KMS-11 (cell line): ENCODE results near the gene TMPRSS4.

Experiments used
- H2AFZ ChIP-seq: fragments of 200-600 bp; sonication (generic); 2 replicates; pipeline ENCODE4 v1.6.1; 2016; ENCODE audit warnings: antibody characterized with exemption, mixed run types, low read depth
- H3K27ac ChIP-seq: fragments of 200-600 bp; sonication (generic); 2 replicates; pipeline ENCODE4 v1.6.1; 2016; ENCODE audit warnings: mild to moderate bottlenecking, mixed run types
- H3K27me3 ChIP-seq: fragments of 200-600 bp; sonication (generic); 2 replicates; pipeline ENCODE4 v1.6.1; 2017; ENCODE audit warnings: mild to moderate bottlenecking, low read depth, mixed run types, moderate library complexity; ENCODE audit not compliant: insufficient read depth
- H3K36me3 ChIP-seq: fragments of 200-600 bp; sonication (generic); 2 replicates; pipeline ENCODE4 v1.6.1; 2017; ENCODE audit warnings: mild to moderate bottlenecking, mixed run types; ENCODE audit not compliant: insufficient read depth
- H3K4me1 ChIP-seq: fragments of 200-600 bp; sonication (generic); 2 replicates; pipeline ENCODE4 v1.6.1; 2016; ENCODE audit warnings: mild to moderate bottlenecking, low read depth, mixed run types; ENCODE audit not compliant: poor library complexity, severe bottlenecking
- H3K4me2 ChIP-seq: fragments of 200-600 bp; sonication (generic); 2 replicates; pipeline ENCODE4 v1.7.0; 2016; ENCODE audit warnings: mild to moderate bottlenecking, mixed run types
- H3K4me3 ChIP-seq: fragments of 200-600 bp; sonication (generic); IDR thresholded peaks from 2 replicates; pipeline ENCODE4 v1.6.1; 2017; ENCODE audit warnings: low read depth, low read length, mixed read lengths; ENCODE audit not compliant: insufficient read depth
- H3K79me2 ChIP-seq: fragments of 200-600 bp; sonication (generic); 2 replicates; pipeline ENCODE4 v1.6.1; 2016; ENCODE audit warnings: low read depth, mixed run types; ENCODE audit not compliant: insufficient read depth
- H3K9ac ChIP-seq: fragments of 200-600 bp; sonication (generic); 2 replicates; pipeline ENCODE4 v1.6.1; 2016; ENCODE audit warnings: mild to moderate bottlenecking, mixed run types
- H4K20me1 ChIP-seq: fragments of 200-600 bp; sonication (generic); 2 replicates; pipeline ENCODE4 v1.6.1; 2016; ENCODE audit warnings: mild to moderate bottlenecking, mixed run types; ENCODE audit not compliant: insufficient read depth
- CTCF ChIP-seq: fragments of 200-600 bp; sonication (generic); conservative IDR thresholded peaks from 2 replicates; pipeline ENCODE4 v1.6.1; 2017; ENCODE audit warnings: low read depth, mild to moderate bottlenecking, antibody characterized with exemption, low read length, moderate library complexity, mixed read lengths

TMPRSS4 gene

GRCh38 chr11:118100691-118101232 is 23.9 kb downstream of the TMPRSS4 start:
- no peaks in the 10 kb centered on the region for H3K79me2 ChIP-seq
- no peaks in the 10 kb centered on the region for H4K20me1 ChIP-seq
- H3K4me3 ChIP-seq, result no peak overlapping the region
- H3K36me3 ChIP-seq, result no peaks in the 10 kb centered on the region
- H2AFZ ChIP-seq, result no peak overlapping the region
- H3K4me1 ChIP-seq, result no peaks in the 10 kb centered on the region
- H3K4me2 ChIP-seq, result no peak overlapping the region
- H3K27ac ChIP-seq, result no peak overlapping the region
- no peaks in the 10 kb centered on the region for H3K27me3 ChIP-seq
- no peak overlapping the region for H3K9ac ChIP-seq
- TF ChIP-seq CTCF, result no peak

- no peaks in the 10 kb centered on the region for H3K27me3 ChIP-seq
- no peak overlapping the region for H3K9ac ChIP-seq
- H4K20me1 ChIP-seq, result no peaks in the 10 kb centered on the region
- no peaks in the 10 kb centered on the region for H3K36me3 ChIP-seq
- no peak overlapping the region for H3K27ac ChIP-seq
- no peak overlapping the region for H3K4me2 ChIP-seq
- no peak overlapping the region for H3K4me3 ChIP-seq
- no peak for TF ChIP-seq CTCF
- H3K4me1 ChIP-seq, result no peaks in the 10 kb centered on the region
- H2AFZ ChIP-seq, result no peak overlapping the region
- no peaks in the 10 kb centered on the region for H3K79me2 ChIP-seq
Observed at GRCh38 chr11:118102721-118103261, 25.9 kb downstream of the TMPRSS4 start.

- H2AFZ ChIP-seq, result no peak overlapping the region
- no peaks in the 10 kb centered on the region for H3K79me2 ChIP-seq
- TF ChIP-seq CTCF, result no peak
Observed at GRCh38 chr11:118104491-118104890, 27.6 kb downstream of the TMPRSS4 start.

GRCh38 chr11:118105657-118106305 is 28.9 kb downstream of the TMPRSS4 start:
- Histone ChIP-seq H3K4me1 (no peaks in the 10 kb centered on the region), H3K27me3 (no peaks in the 10 kb centered on the region), H4K20me1 (no peaks in the 10 kb centered on the region), H3K9ac (no peak overlapping the region), H3K4me3 (no peak overlapping the region), H3K4me2 (no peak overlapping the region), H3K36me3 (no peaks in the 10 kb centered on the region), H2AFZ (no peak overlapping the region), H3K79me2 (no peaks in the 10 kb centered on the region), H3K27ac (no peak overlapping the region)
- TF ChIP-seq CTCF, result no peak

More at GRCh38 chr11:118104491-118104890, 27.6 kb downstream of the TMPRSS4 start:
- no peak overlapping the region for H3K4me3 ChIP-seq
- H3K27ac ChIP-seq, result no peak overlapping the region
- H3K4me2 ChIP-seq, result no peak overlapping the region
- no peaks in the 10 kb centered on the region for H3K36me3 ChIP-seq
- H3K27me3 ChIP-seq, result no peaks in the 10 kb centered on the region
- no peak overlapping the region for H3K9ac ChIP-seq
- H3K4me1 ChIP-seq, result no peaks in the 10 kb centered on the region
- no peaks in the 10 kb centered on the region for H4K20me1 ChIP-seq
